Heart right ventricle (tissue), 16 donors: Measurements from ENCODE around the gene PRR20G. TPM values are rescaled to one million over a fixed set of nuclear protein-coding genes. Genes with fewer than 3 reads are reported as not detected.

ENCODE experiments used
- ATAC-seq, 8 donors: fragments of 200-7000 bp; cut with Tn5 transposase; one replicate each; pipeline ENCODE4 v1.9.1; 2020; ENCODE audit warnings: mild to moderate bottlenecking in 8 of 8, moderate library complexity in 8 of 8, moderate number of reproducible peaks in 1 of 8
- DNase-seq, 2 donors: peaks; one replicate each; pipeline ENCODE4 v3.0.0-alpha.2; 2020
- H3K27ac ChIP-seq, 10 donors: fragments of 200-600 bp; sonication (generic) in 2 of 10; one replicate each; pipeline versions ENCODE4 v1.5.0 to v1.8.0; 2020 to 2022; ENCODE audit warnings: mild to moderate bottlenecking in 3 of 10
- H3K27me3 ChIP-seq, 7 donors: fragments of 200-600 bp; one replicate each; pipeline ENCODE4 v1.8.0; 2021 to 2022; ENCODE audit warnings: mild to moderate bottlenecking in 2 of 7
- H3K36me3 ChIP-seq, 9 donors: fragments of 200-600 bp; sonication (generic) in 1 of 9; one replicate each; pipeline versions ENCODE4 v1.5.0 to v1.8.0; 2020 to 2022; ENCODE audit warnings: mild to moderate bottlenecking in 2 of 9
- H3K4me1 ChIP-seq, 9 donors: fragments of 200-600 bp; sonication (generic) in 1 of 9; one replicate each; pipeline versions ENCODE4 v1.5.0 to v1.8.0; 2020 to 2022; ENCODE audit warnings: mild to moderate bottlenecking in 4 of 9
- H3K4me3 ChIP-seq, 10 donors: fragments of 200-600 bp; sonication (generic) in 2 of 10; one replicate each; pipeline versions ENCODE4 v1.5.0 to v1.8.0; 2020 to 2022; ENCODE audit warnings: mild to moderate bottlenecking in 7 of 10, moderate library complexity in 2 of 10
- H3K9me3 ChIP-seq, 11 donors: fragments of 200-600 bp in 10 of 11; sonication (generic) in 2 of 11; one replicate each; pipeline versions ENCODE4 v1.5.0 to v1.8.0; 2013 to 2022; ENCODE audit warnings: mild to moderate bottlenecking in 2 of 11, control low read depth in 1 of 11, moderate library complexity in 1 of 11
- CTCF ChIP-seq, 9 donors: fragments of 200-600 bp; sonication (generic) in 2 of 9; IDR thresholded peaks; one replicate each; pipeline versions ENCODE4 v1.5.0 to v1.8.0; 2021 to 2022; ENCODE audit warnings: antibody characterized with exemption in 9 of 9, mild to moderate bottlenecking in 5 of 9, moderate library complexity in 1 of 9
- WGBS, 2 donors: extraction: QIAGEN DNeasy Blood & Tissue Kit; methylation state at CpG; one replicate each; pipeline ENCODE4 v1.1.7; 2013; ENCODE audit warnings: inconsistent platforms in 1 of 2; 5-methylcytosine and 5-hydroxymethylcytosine counted together
- intact Hi-C, 10 donors: fragments of 100-400 bp; cut with DNase I; formaldehyde crosslinking; loops; one replicate each; pipeline versions ENCODE4 v1.11.1 to v1.14.2; 2022
- polyA plus RNA-seq, 2 donors: library from polyadenylated mRNA; stranded (reverse); fragments of 200-250 nt; gene quantifications; one replicate each; pipeline ENCODE4 v1.2.3, GENCODE V29; 2013
- total RNA-seq, 10 donors: library from RNA; stranded (reverse); fragmentation: NEBNext Ultra II Directional in 3 of 10; extraction: Animal tissue kit (Norgen Biotek cat#: 25700) in 3 of 10; gene quantifications; one replicate each; pipeline versions ENCODE4 v1.2.1 to v1.2.4, GENCODE V29; 2021 to 2023
- donor health status: Arrhythmogenic right ventricular cardiomyopathy.
- donor health status: ischemic (EF 13 %, LVEDD 7.1; RV severe dilation, severe dysfunction).
- donor health status: healthy with polysubstance abuse.
- donor health status: DM: no; HTN: yes; CAD: no.
- donor health status: DM: no; HTN: no; CAD: no.
- donor health status: ischemic (EF 25% LVEDD 6.9; RV normal size, moderate dysfunction).
- donor health status: ischemic (EF 25% LVEDD 5.7; RV mildly dilated, moderate dysfunction).
- donor health status: healthy.
- donor health status: DM: yes; HTN: yes; CAD: no.
- donor health status: Ischemic cardiomyopathy.
- donor health status: ischemic (EF 35%, LVEDD 5.7; RV mildly dilated, moderate dysfunction).
- donor health status: nonischemic (EF 11% LVEDD 7.7; RV severe dilation, severe dysfunction).
- donor health status: DM: yes; HTN: yes; CAD: no.
- donor health status: PGD.
- donor health status: ischemic (EF 29% LVEDD 5.4; RV normal size, mild dysfunction).
- donor health status: nonischemic (EF 23%, LVEDD 6.1; RV moderate dilation, normal function).

Gene PRR20G
- total and polyA plus RNA-seq, 12 donors: not detected

- no peak for TF ChIP-seq CTCF (IDR thresholded peaks at IDR 0.05)
- DNase-seq (no peak), ATAC-seq (no peak)
- no peaks in the 10 kb centered on the region for H3K9me3 ChIP-seq
- peaks cover 0 to 13% (median 0%) of the 10 kb centered on the region in 7 donors for H3K27me3 ChIP-seq
- no peaks in the 10 kb centered on the region for H3K4me1 ChIP-seq
- intact Hi-C loops: no loop called here
- no peak overlapping the region for H3K27ac ChIP-seq
- H3K36me3 ChIP-seq: no peaks in the 10 kb centered on the region
- 83 to 92% methylated on average over 2 of the region's 2 CpGs for WGBS, 2 donors
- H3K4me3 ChIP-seq: no peak overlapping the region
Measured at GRCh38 chr3:127258733-127259132, 29.1 kb downstream of the PRR20G start.

- intact Hi-C loops: no loop called here
- DNase-seq: no peak
- peaks cover 0 to 21% (median 3%) of the 10 kb centered on the region in 7 donors for H3K27me3 ChIP-seq
- H3K36me3 ChIP-seq: no peaks in the 10 kb centered on the region
- H3K4me1 ChIP-seq: no peaks in the 10 kb centered on the region
- no peak for TF ChIP-seq CTCF (IDR thresholded peaks at IDR 0.05)
- H3K27ac ChIP-seq: no peak overlapping the region
- WGBS, 2 donors: 70 to 77% methylated on average over 5 of the region's 5 CpGs
- H3K4me3 ChIP-seq: no peak overlapping the region
- ATAC-seq: no peak
- no peaks in the 10 kb centered on the region for H3K9me3 ChIP-seq
Measured at GRCh38 chr3:127257351-127257750, 30.5 kb downstream of the PRR20G start.

DNA sequence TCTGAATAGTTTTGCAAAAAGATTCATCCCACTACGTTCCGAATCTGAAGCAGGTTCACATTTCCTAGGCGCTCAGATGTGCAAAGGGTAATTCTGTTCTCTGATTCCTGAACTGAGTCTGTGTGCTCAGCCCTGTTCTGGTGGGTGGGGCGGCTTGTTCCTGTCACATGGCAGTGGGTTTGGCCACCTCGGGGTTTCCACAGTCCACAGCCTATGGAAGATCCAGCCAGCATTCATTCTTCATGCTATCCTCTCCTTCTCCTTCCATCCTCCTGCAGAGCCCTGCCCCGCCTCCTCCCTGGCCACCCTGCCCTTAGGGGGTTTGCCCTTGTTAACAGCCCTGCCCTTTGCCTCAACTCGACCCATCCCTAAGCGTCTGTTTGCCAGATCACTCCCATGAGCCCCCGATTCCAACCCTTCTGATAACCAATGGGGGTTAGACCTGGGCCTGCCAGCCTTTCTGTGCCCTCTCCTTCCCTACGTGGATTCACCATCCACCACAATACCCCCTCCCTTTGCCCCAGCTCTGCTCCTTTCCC lies 31.0 kb downstream of the PRR20G start:
- intact Hi-C loops: no loop called here
- TF ChIP-seq CTCF (IDR thresholded peaks at IDR 0.05): no peak
- H3K4me3 ChIP-seq: no peak overlapping the region
- H3K27ac ChIP-seq: no peak overlapping the region
- DNase-seq: no peak
- H3K27me3 ChIP-seq: peaks cover 0 to 24% (median 3%) of the 10 kb centered on the region in 7 donors
- no peak for ATAC-seq
- no peaks in the 10 kb centered on the region for H3K36me3 ChIP-seq
- WGBS, 2 donors: 73 to 77% methylated on average over 10 of the region's 10 CpGs
- no peaks in the 10 kb centered on the region for H3K4me1 ChIP-seq
- H3K9me3 ChIP-seq: no peaks in the 10 kb centered on the region

DNA sequence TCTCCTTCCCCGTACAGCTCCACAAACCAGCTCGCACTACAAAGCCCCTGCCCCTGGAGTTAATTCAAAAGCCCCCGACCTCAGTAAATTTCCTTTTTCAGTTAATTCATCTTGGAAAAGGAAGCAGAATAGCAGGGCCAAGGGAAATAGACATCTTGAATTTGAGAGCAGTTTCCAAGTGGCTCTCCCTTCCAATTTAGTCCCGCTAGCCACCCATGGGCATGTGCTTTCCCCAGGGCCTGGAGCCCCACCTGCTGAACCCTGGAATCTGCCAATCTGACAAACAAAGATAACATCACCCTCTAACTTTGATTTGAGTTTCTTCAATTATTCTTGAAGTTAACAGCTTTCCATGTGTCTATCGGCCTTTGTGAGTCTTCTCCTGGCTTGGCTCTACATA lies 31.7 kb downstream of the PRR20G start:
- WGBS, 2 donors: 79 to 85% methylated on average over 5 of the region's 5 CpGs
- intact Hi-C loops: no loop called here
- Histone ChIP-seq H3K9me3 (no peaks in the 10 kb centered on the region), H3K4me3 (no peak overlapping the region), H3K36me3 (no peaks in the 10 kb centered on the region), H3K4me1 (no peaks in the 10 kb centered on the region), H3K27me3 (peaks cover 0 to 24% (median 3%) of the 10 kb centered on the region in 7 donors), H3K27ac (no peak overlapping the region)
- DNase-seq (no peak), ATAC-seq (no peak)
- no peak for TF ChIP-seq CTCF (IDR thresholded peaks at IDR 0.05)
